ENCODE measurements around the gene PDK2.

Gene PDK2

GRCh38 chr17:50151937-50152547 is 56.9 kb downstream of the PDK2 start:
- ATAC-seq, result peak; percentile 75
- TF ChIP-seq POU6F1 (CRISPR knock-in tag; IDR thresholded peaks at IDR 0.05; ENCODE audit: borderline replicate concordance, low read depth) (no peak), RARB (CRISPR knock-in tag; IDR thresholded peaks at IDR 0.05) (peak; percentile 83; the same call in 1 of the 2 replicates), TCF4 (CRISPR knock-in tag; IDR thresholded peaks at IDR 0.05; ENCODE audit: borderline replicate concordance) (peak; percentile 69), ZNF8 (CRISPR knock-in tag; IDR thresholded peaks at IDR 0.05) (no peak), PPARA (CRISPR knock-in tag; IDR thresholded peaks at IDR 0.05; ENCODE audit: borderline replicate concordance) (no peak), BACH2 (CRISPR knock-in tag; IDR thresholded peaks at IDR 0.05; ENCODE audit: borderline replicate concordance) (no peak), ESRRG (CRISPR knock-in tag; IDR thresholded peaks at IDR 0.05) (peak; percentile 47; the same call in 1 of the 2 replicates), ARNTL (CRISPR knock-in tag; IDR thresholded peaks at IDR 0.05; ENCODE audit: borderline replicate concordance, low read depth) (no peak), ZNF565 (CRISPR knock-in tag; conservative IDR thresholded peaks at IDR 0.05; ENCODE audit: low read depth) (no peak), GLIS3 (CRISPR knock-in tag; IDR thresholded peaks at IDR 0.05) (no peak), OSR1 (CRISPR knock-in tag; IDR thresholded peaks at IDR 0.05) (no peak), CSDC2 (CRISPR knock-in tag; IDR thresholded peaks at IDR 0.05) (peak; percentile 64; the same call in 1 of the 2 replicates), CREB5 (CRISPR knock-in tag; IDR thresholded peaks at IDR 0.05; ENCODE audit: low read depth) (no peak), ZC3H10 (CRISPR knock-in tag; IDR thresholded peaks at IDR 0.05) (no peak), ZFP30 (CRISPR knock-in tag; IDR thresholded peaks at IDR 0.05) (0 out of 2 replicates have a peak, but pooled peaks have one; percentile 21), ZFP3 (CRISPR knock-in tag; IDR thresholded peaks at IDR 0.05) (0 out of 2 replicates have a peak, but pooled peaks have one; percentile 41), ISL1 (CRISPR knock-in tag; IDR thresholded peaks at IDR 0.05) (no peak), CSRNP3 (CRISPR knock-in tag; IDR thresholded peaks at IDR 0.05) (no peak), SNAI2 (CRISPR knock-in tag; IDR thresholded peaks at IDR 0.05) (peak; percentile 65; the same call in 1 of the 2 replicates), TOX (CRISPR knock-in tag; IDR thresholded peaks at IDR 0.05; ENCODE audit: borderline replicate concordance) (no peak)
- TF ChIP-seq, protein P1, sequence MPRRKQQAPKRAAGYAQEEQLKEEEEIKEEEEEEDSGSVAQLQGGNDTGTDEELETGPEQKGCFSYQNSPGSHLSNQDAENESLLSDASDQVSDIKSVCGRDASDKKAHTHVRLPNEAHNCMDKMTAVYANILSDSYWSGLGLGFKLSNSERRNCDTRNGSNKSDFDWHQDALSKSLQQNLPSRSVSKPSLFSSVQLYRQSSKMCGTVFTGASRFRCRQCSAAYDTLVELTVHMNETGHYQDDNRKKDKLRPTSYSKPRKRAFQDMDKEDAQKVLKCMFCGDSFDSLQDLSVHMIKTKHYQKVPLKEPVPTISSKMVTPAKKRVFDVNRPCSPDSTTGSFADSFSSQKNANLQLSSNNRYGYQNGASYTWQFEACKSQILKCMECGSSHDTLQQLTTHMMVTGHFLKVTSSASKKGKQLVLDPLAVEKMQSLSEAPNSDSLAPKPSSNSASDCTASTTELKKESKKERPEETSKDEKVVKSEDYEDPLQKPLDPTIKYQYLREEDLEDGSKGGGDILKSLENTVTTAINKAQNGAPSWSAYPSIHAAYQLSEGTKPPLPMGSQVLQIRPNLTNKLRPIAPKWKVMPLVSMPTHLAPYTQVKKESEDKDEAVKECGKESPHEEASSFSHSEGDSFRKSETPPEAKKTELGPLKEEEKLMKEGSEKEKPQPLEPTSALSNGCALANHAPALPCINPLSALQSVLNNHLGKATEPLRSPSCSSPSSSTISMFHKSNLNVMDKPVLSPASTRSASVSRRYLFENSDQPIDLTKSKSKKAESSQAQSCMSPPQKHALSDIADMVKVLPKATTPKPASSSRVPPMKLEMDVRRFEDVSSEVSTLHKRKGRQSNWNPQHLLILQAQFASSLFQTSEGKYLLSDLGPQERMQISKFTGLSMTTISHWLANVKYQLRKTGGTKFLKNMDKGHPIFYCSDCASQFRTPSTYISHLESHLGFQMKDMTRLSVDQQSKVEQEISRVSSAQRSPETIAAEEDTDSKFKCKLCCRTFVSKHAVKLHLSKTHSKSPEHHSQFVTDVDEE (CRISPR knock-in tag; IDR thresholded peaks at IDR 0.05), result no peak
- TF ChIP-seq, protein P2, sequence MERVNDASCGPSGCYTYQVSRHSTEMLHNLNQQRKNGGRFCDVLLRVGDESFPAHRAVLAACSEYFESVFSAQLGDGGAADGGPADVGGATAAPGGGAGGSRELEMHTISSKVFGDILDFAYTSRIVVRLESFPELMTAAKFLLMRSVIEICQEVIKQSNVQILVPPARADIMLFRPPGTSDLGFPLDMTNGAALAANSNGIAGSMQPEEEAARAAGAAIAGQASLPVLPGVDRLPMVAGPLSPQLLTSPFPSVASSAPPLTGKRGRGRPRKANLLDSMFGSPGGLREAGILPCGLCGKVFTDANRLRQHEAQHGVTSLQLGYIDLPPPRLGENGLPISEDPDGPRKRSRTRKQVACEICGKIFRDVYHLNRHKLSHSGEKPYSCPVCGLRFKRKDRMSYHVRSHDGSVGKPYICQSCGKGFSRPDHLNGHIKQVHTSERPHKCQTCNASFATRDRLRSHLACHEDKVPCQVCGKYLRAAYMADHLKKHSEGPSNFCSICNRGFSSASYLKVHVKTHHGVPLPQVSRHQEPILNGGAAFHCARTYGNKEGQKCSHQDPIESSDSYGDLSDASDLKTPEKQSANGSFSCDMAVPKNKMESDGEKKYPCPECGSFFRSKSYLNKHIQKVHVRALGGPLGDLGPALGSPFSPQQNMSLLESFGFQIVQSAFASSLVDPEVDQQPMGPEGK (CRISPR knock-in tag; IDR thresholded peaks at IDR 0.05; ENCODE audit: borderline replicate concordance), result peak; percentile 61; the same call in 1 of the 2 replicates

DNA sequence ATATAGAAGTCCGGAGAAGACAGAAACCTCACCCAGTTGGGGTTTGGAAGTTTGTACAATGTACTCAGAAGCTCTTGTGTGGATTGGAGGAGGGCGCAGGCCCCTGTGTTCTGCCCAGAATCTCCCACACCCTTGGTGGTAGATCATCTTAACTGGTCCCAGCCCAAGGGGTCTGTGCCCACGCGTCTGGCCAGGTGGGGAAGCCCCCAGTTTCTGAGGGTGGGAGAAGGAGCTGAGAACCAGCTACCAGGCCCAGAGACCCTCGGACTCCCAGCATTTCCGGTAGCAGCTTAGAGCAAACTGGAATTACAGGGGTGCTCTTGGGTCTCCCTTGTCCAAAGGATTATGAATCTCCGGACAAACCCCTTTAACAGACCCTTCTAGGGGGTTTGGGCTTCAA is 57.6 kb downstream of the PDK2 start:
- TF ChIP-seq CREB5 (CRISPR knock-in tag; IDR thresholded peaks at IDR 0.05; ENCODE audit: low read depth), result no peak
- TF ChIP-seq ZC3H10 (CRISPR knock-in tag; IDR thresholded peaks at IDR 0.05), result no peak
- no peak for TF ChIP-seq ZNF70 (CRISPR knock-in tag; IDR thresholded peaks at IDR 0.05)
- TF ChIP-seq CSRNP3 (CRISPR knock-in tag; IDR thresholded peaks at IDR 0.05), result no peak
- TF ChIP-seq ZNF565 (CRISPR knock-in tag; conservative IDR thresholded peaks at IDR 0.05; ENCODE audit: low read depth), result no peak
- no peak for TF ChIP-seq OSR1 (CRISPR knock-in tag; IDR thresholded peaks at IDR 0.05)
- TF ChIP-seq CSDC2 (CRISPR knock-in tag; IDR thresholded peaks at IDR 0.05), result no peak
- no peak for TF ChIP-seq PPARA (CRISPR knock-in tag; IDR thresholded peaks at IDR 0.05; ENCODE audit: borderline replicate concordance)
- no peak for TF ChIP-seq ISL1 (CRISPR knock-in tag; IDR thresholded peaks at IDR 0.05)
- TF ChIP-seq BACH2 (CRISPR knock-in tag; IDR thresholded peaks at IDR 0.05; ENCODE audit: borderline replicate concordance), result no peak
- TF ChIP-seq ESRRG (CRISPR knock-in tag; IDR thresholded peaks at IDR 0.05), result no peak
- TF ChIP-seq GLIS3 (CRISPR knock-in tag; IDR thresholded peaks at IDR 0.05), result no peak
- ATAC-seq, result no peak

Measured in SK-N-SH treated with all-trans-retinoic acid at 6 μM for 48 hours (cell line).